Measurements from ENCODE around the gene SH2D2A. TPM values are rescaled to one million over a fixed set of nuclear protein-coding genes. Genes with fewer than 3 reads are reported as not detected.
A peak's percentile ranks its signal among the peaks of the same experiment; 100 is the strongest.
"Not testable (repeated sequence)": the region's sequence is repeated elsewhere in the genome, so short reads cannot be mapped to it uniquely, and the experiment has no call there.

Gene SH2D2A
- total RNA-seq, 2 experiments from 2014 or later: 51.6 to 51.8 TPM

GRCh38 chr1:156766298-156767100, 50.1 kb downstream of the SH2D2A start:
- no peaks in the 10 kb centered on the region for H3K9me3 ChIP-seq (ENCODE audit: control insufficient read depth in 1 of 2, insufficient read depth in 1 of 2, low read length in 2 of 2)
- Mint-ChIP-seq H3K36me3 (ENCODE audit: low read depth) (peaks cover 20% of the 10 kb centered on the region), H3K4me3 (no peak overlapping the region), H3K27me3 (no peaks in the 10 kb centered on the region), H3K9me3 (no peaks in the 10 kb centered on the region), H3K4me1 (ENCODE audit: low read depth) (peaks cover 33% of the 10 kb centered on the region), H3K27ac (no peak overlapping the region)
- peak overlapping the region; percentile 73 to 85 for H3K27ac ChIP-seq (ENCODE audit: low read depth in 1 of 2, low read length in 2 of 2)
- peak; percentile 1 for ATAC-seq (ENCODE audit: poor library complexity)
- TF ChIP-seq, protein P1, sequence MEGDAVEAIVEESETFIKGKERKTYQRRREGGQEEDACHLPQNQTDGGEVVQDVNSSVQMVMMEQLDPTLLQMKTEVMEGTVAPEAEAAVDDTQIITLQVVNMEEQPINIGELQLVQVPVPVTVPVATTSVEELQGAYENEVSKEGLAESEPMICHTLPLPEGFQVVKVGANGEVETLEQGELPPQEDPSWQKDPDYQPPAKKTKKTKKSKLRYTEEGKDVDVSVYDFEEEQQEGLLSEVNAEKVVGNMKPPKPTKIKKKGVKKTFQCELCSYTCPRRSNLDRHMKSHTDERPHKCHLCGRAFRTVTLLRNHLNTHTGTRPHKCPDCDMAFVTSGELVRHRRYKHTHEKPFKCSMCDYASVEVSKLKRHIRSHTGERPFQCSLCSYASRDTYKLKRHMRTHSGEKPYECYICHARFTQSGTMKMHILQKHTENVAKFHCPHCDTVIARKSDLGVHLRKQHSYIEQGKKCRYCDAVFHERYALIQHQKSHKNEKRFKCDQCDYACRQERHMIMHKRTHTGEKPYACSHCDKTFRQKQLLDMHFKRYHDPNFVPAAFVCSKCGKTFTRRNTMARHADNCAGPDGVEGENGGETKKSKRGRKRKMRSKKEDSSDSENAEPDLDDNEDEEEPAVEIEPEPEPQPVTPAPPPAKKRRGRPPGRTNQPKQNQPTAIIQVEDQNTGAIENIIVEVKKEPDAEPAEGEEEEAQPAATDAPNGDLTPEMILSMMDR (IDR thresholded peaks at IDR 0.05): no peak
- ChIA-PET POLR2A (interaction anchor here (0.6 to 4.2 kb wide), 16 partner anchors 10 to 788 kb away, joined by 3 to 169 read pairs (median 5); partner anchors contain the start of genes ARHGEF2, CRABP2, HDGF and ISG20L2), CTCF (interaction anchor here (0.9 to 5.6 kb wide), 10 partner anchors 14 to 125 kb away, joined by 3 to 54 read pairs (median 6); partner anchors contain the start of genes HDGF, ISG20L2, METTL25B and MRPL24)
- peaks cover 39% of the 10 kb centered on the region for H3K4me1 ChIP-seq (ENCODE audit: insufficient read depth, low read length)
- no peaks in the 10 kb centered on the region for H3K27me3 ChIP-seq (ENCODE audit: control insufficient read depth in 1 of 2, insufficient read depth in 2 of 2, low read length in 2 of 2)
- peak in 2 of 14 experiments; percentile 16 to 22 for DNase-seq
- intact Hi-C loops (cut with DNase I, micrococcal nuclease): loop anchor here in 1 of 2 experiments (1.0 to 10.0 kb wide), 6 partner anchors 14 to 714 kb away; partner anchors contain the start of genes ISG20L2, LAMTOR2, MEF2D and METTL25B
- peak overlapping the region; percentile 87 for H3K4me3 ChIP-seq (ENCODE audit: low read length)
- peaks cover 12% of the 10 kb centered on the region for H3K36me3 ChIP-seq (ENCODE audit: insufficient read depth, low read length)

- H3K27ac Mint-ChIP-seq: no peak overlapping the region
- Histone ChIP-seq H3K36me3 (ENCODE audit: insufficient read depth, low read length) (peaks cover 3% of the 10 kb centered on the region), H3K27me3 (ENCODE audit: control insufficient read depth in 1 of 2, insufficient read depth in 2 of 2, low read length in 2 of 2) (no peaks in the 10 kb centered on the region), H3K4me1 (ENCODE audit: insufficient read depth, low read length) (peaks cover 32% of the 10 kb centered on the region), H3K27ac (ENCODE audit: low read depth in 1 of 2, low read length in 2 of 2) (no peak overlapping the region), H3K4me3 (ENCODE audit: low read length) (no peak overlapping the region), H3K9me3 (ENCODE audit: control insufficient read depth in 1 of 2, insufficient read depth in 1 of 2, low read length in 2 of 2) (no peaks in the 10 kb centered on the region)
- no peaks in the 10 kb centered on the region for H3K9me3 Mint-ChIP-seq
- no peaks in the 10 kb centered on the region for H3K27me3 Mint-ChIP-seq
- ChIA-PET POLR2A (interaction anchor here (1.2 to 4.2 kb wide), 4 partner anchors 14 to 39 kb away, joined by 3 to 169 read pairs (median 30); partner anchors contain the start of genes HDGF and MRPL24), CTCF (interaction anchor here (2.0 to 2.6 kb wide), 2 partner anchors 14 to 76 kb away, joined by 7 to 8 read pairs; partner anchors contain the start of gene HDGF)
- peaks cover 12% of the 10 kb centered on the region for H3K36me3 Mint-ChIP-seq (ENCODE audit: low read depth)
- intact Hi-C loops (cut with DNase I, micrococcal nuclease): loop anchor here (1.0 to 10.0 kb wide), 5 partner anchors 13 to 713 kb away; partner anchors contain the start of genes LAMTOR2 (in 1 of the 2), MEF2D (in 1 of the 2), MRPL24 (in 1 of the 2) and UBQLN4 (in 1 of the 2)
- H3K4me1 Mint-ChIP-seq (ENCODE audit: low read depth): peaks cover 25% of the 10 kb centered on the region
- H3K4me3 Mint-ChIP-seq: peak overlapping the region; percentile 18
- ATAC-seq (ENCODE audit: poor library complexity) (no peak), DNase-seq (peak in 1 of 14 experiments; percentile 24)
- TF ChIP-seq, protein P1 (IDR thresholded peaks at IDR 0.05): no peak
Observed at GRCh38 chr1:156765666-156766065, 51.0 kb downstream of the SH2D2A start.

- CTCF ChIA-PET; H3K27me3 Mint-ChIP-seq; H3K27me3 ChIP-seq (ENCODE audit: control insufficient read depth in 1 of 2, insufficient read depth in 2 of 2, low read length in 2 of 2); DNase-seq; ATAC-seq (ENCODE audit: poor library complexity); H3K36me3 Mint-ChIP-seq (ENCODE audit: low read depth); H3K36me3 ChIP-seq (ENCODE audit: insufficient read depth, low read length); H3K9me3 ChIP-seq (ENCODE audit: control insufficient read depth in 1 of 2, insufficient read depth in 1 of 2, low read length in 2 of 2); H3K9me3 Mint-ChIP-seq; H3K4me3 ChIP-seq (ENCODE audit: low read length); H3K27ac Mint-ChIP-seq; H3K27ac ChIP-seq (ENCODE audit: low read depth in 1 of 2, low read length in 2 of 2); H3K4me3 Mint-ChIP-seq: not testable (repeated sequence)
- intact Hi-C loops (cut with DNase I, micrococcal nuclease): loop anchor here (2.0 to 10.0 kb wide), 4 partner anchors 24 to 713 kb away; partner anchors contain the start of genes LAMTOR2 (in 1 of the 2), MEF2D (in 1 of the 2), MRPL24 (in 1 of the 2) and UBQLN4 (in 1 of the 2)
- H3K4me1 ChIP-seq (ENCODE audit: insufficient read depth, low read length): peaks cover 30% of the 10 kb centered on the region
- POLR2A ChIA-PET: interaction anchor here (1.2 to 4.2 kb wide), 3 partner anchors 14 to 39 kb away, joined by 3 to 169 read pairs (median 46); partner anchors contain the start of genes HDGF and MRPL24
- peaks cover 23% of the 10 kb centered on the region for H3K4me1 Mint-ChIP-seq (ENCODE audit: low read depth)
Observed at GRCh38 chr1:156765136-156765535, 51.5 kb downstream of the SH2D2A start.

Measured in CD4-positive, alpha-beta T cell (primary cell).